ENCODE measurements around the gene NAGPA. TPM values are rescaled to one million over a fixed set of nuclear protein-coding genes. Genes with fewer than 3 reads are reported as not detected.

NAGPA gene
- total RNA-seq (2022; extraction: Qiagen RNA extraction; ENCODE audit: low read depth): 15.6 to 19.1 TPM (median 16.9 TPM) in 5 replicates

DNA sequence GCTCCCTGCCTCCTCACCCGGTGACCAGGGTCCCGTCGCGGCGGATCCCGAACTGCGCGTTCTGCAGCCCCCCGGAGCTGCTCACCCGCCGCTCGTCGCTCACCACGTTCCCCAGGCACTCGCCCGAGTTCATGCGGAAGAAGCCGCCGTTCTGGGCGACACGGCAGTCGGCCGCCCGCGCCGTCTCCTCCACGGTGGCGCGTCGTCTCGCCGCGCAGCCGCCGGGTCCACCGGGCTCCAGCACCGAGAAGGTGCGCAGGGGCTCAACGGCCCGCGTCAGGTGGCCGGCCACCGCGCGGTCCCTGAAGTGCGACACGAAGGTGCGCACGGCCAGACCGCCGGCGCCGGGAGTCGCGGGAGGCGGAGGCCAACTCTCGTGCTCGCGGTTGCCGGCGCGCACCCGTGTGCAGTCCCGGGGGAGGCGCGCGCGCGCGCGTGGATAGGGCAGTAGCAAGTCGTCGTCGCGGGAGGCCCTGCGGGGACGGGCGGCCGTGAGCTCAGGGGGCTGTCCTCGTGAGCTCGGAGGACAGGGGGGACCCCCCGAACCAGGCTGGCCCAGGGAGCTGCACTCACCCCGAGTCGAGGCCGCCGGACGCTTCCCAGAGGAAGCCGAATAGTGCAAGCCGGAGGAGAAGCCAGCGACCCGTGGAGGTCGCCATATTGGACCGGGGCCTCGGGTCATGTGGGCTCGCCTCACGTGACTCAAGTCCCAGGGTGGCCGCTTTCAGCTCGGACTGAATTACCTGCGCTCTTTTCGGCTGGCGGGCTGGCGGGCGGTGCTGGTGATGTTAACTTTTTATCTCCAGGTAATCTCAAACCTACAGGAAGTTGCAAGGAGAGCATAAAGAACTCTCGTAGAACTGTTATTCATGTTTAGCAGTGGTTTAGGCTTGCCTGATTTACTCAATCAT is at the start of gene NAGPA:
Gene NAGPA (minus strand): TSS at position 680 of the 911 bp plus-strand sequence. CDS start 21 bp downstream, at position 659.

DNA sequence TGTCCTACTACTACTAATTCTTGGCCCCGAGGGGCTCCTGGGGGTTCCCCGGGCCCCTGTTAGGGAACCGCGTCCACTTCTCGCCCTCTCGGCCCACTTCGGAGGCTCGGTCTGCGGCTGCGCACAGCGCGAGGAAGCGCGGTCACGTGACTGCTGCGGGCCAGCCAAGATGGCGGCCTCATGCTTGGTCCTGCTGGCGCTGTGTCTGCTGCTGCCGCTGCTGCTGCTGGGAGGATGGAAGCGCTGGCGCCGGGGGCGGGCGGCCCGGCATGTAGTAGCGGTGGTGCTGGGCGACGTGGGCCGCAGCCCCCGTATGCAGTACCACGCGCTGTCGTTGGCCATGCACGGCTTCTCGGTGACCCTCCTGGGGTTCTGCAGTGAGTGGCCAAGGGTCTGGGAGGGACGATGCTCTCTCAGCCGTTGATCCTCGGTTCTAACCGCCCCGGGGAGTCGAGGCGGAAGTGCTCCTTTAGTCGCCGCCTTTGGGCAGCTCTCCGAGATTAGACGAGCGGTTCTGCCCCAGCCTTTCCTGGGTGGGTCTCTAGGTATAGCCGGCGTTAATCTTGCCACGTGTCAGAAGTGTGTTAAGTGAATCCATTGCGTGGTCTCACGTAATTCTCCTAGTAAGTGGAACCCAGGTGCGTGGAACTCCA is 38.1 kb upstream of the NAGPA start, which contains the start of gene ALG1:
Gene ALG1 (plus strand): TSS at position 163 of the 653 bp plus-strand sequence. CDS start 7 bp downstream, at position 170.

GRCh38 chr16:5065813-5066212 is 32.1 kb upstream of the NAGPA start, which contains the start of gene C16orf89:
Gene C16orf89, minus strand, starts transcription at chr16:5065956. Its CDS starts 48 bp downstream, at chr16:5065908.

Other genes starting within 250 kb of the NAGPA start
- not detected in 5 replicates for gene SEPTIN12, start 245.6 kb downstream of the NAGPA start, total RNA-seq (2022; extraction: Qiagen RNA extraction; ENCODE audit: low read depth)
- gene SMIM22, start 238.6 kb downstream of the NAGPA start, total RNA-seq (2022; extraction: Qiagen RNA extraction; ENCODE audit: low read depth): 0.38 TPM in 1 of 5 replicates, not detected in the others
- gene ROGDI, start 231.3 kb downstream of the NAGPA start, total RNA-seq (2022; extraction: Qiagen RNA extraction; ENCODE audit: low read depth): 8.9 to 16.1 TPM (median 12.1 TPM) in 5 replicates
- 37.2 to 47.5 TPM (median 43.6 TPM) in 5 replicates for gene GLYR1, start 186.6 kb downstream of the NAGPA start, total RNA-seq (2022; extraction: Qiagen RNA extraction; ENCODE audit: low read depth)
- gene UBN1, start 186.5 kb downstream of the NAGPA start, total RNA-seq (2022; extraction: Qiagen RNA extraction; ENCODE audit: low read depth): 26.9 to 31.5 TPM (median 30.2 TPM) in 5 replicates
- gene PPL, start 96.8 kb downstream of the NAGPA start, total RNA-seq (2022; extraction: Qiagen RNA extraction; ENCODE audit: low read depth): 2.5 to 3.0 TPM (median 2.6 TPM) in 5 replicates
- gene SEC14L5, start 75.6 kb downstream of the NAGPA start, total RNA-seq (2022; extraction: Qiagen RNA extraction; ENCODE audit: low read depth): 0.03 to 0.13 TPM (median 0.10 TPM) in 3 of 5 replicates, not detected in the others
- not detected in 5 replicates for gene C16orf89, start 32.0 kb upstream of the NAGPA start, total RNA-seq (2022; extraction: Qiagen RNA extraction; ENCODE audit: low read depth)
- gene ALG1, start 37.9 kb upstream of the NAGPA start, total RNA-seq (2022; extraction: Qiagen RNA extraction; ENCODE audit: low read depth): 33.6 to 39.9 TPM (median 38.3 TPM) in 5 replicates
- 24.0 to 29.9 TPM (median 26.4 TPM) in 5 replicates for gene EEF2KMT, start 63.9 kb upstream of the NAGPA start, total RNA-seq (2022; extraction: Qiagen RNA extraction; ENCODE audit: low read depth)